Gastrocnemius medialis (tissue), 4 donors: Measurements from ENCODE around the gene NCS1.

ENCODE experiments used
- CTCF ChIP-seq, 5 experiments: fragments of 450-650 bp in 3 of 5; fragments of 200-600 bp in 2 of 5; sonication (generic) in 2 of 5; IDR thresholded peaks in 4 of 5; conservative IDR thresholded peaks in 1 of 5; 1 replicate in 4 of 5; 2 replicates in 1 of 5; pipeline ENCODE4 v1.5.1; 2016 to 2019; ENCODE audit warnings: antibody characterized with exemption in 5 of 5, mild to moderate bottlenecking in 3 of 5, moderate library complexity in 3 of 5
- POLR2A ChIP-seq, 2 donors: fragments of 450-650 bp; IDR thresholded peaks; one replicate each; pipeline ENCODE4 v1.6.1; 2017; ENCODE audit warnings: antibody characterized with exemption in 2 of 2, mild to moderate bottlenecking in 2 of 2, moderate library complexity in 2 of 2

GRCh38 chr9:130266236-130267098, 94.3 kb downstream of the NCS1 start:
- TF ChIP-seq CTCF (IDR thresholded peaks at IDR 0.05 in 4 of 5, conservative IDR thresholded peaks at IDR 0.05 in 1 of 5), result no peak
- TF ChIP-seq POLR2A (IDR thresholded peaks at IDR 0.05), result no peak
